ENCODE measurements around the gene STAU1. TPM values are rescaled to one million over a fixed set of nuclear protein-coding genes. Genes with fewer than 3 reads are reported as not detected.

STAU1 gene
- total RNA-seq, 2 donors from 2014 or later, result 90.2 to 95.5 TPM

DNA sequence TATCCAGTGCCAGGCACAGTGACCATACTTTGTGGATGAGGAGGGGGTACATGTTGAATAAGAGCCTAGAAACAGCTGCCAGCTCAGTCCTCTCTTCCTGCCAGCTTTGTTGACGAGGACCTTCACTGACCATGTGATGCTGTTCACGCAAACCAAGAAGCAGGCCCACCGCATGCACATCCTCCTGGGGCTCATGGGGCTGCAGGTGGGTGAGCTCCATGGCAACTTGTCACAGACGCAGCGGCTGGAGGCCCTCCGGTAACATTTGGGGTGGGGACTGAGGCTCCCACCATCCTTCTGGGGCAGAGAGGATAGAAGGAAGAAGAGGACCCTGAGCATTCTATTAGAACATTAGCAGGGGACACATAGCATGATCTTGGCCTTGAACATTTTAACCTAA lies 46.7 kb upstream of the STAU1 start:
- DNase-seq, result no peak
- TF ChIP-seq, protein P1, sequence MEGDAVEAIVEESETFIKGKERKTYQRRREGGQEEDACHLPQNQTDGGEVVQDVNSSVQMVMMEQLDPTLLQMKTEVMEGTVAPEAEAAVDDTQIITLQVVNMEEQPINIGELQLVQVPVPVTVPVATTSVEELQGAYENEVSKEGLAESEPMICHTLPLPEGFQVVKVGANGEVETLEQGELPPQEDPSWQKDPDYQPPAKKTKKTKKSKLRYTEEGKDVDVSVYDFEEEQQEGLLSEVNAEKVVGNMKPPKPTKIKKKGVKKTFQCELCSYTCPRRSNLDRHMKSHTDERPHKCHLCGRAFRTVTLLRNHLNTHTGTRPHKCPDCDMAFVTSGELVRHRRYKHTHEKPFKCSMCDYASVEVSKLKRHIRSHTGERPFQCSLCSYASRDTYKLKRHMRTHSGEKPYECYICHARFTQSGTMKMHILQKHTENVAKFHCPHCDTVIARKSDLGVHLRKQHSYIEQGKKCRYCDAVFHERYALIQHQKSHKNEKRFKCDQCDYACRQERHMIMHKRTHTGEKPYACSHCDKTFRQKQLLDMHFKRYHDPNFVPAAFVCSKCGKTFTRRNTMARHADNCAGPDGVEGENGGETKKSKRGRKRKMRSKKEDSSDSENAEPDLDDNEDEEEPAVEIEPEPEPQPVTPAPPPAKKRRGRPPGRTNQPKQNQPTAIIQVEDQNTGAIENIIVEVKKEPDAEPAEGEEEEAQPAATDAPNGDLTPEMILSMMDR (conservative IDR thresholded peaks at IDR 0.05), result no peak
- peaks cover 78% of the 10 kb centered on the region for H3K36me3 Mint-ChIP-seq (ENCODE audit: low read depth)
- Histone ChIP-seq H3K4me3 (ENCODE audit: low read length) (no peak overlapping the region), H3K9ac (ENCODE audit: extremely low read depth, low read length, poor library complexity, severe bottlenecking) (no peak overlapping the region), H3K27me3 (ENCODE audit: control insufficient read depth, insufficient read depth, low read length, poor library complexity, severe bottlenecking) (no peaks in the 10 kb centered on the region), H3K4me1 (ENCODE audit: control insufficient read depth, insufficient read depth, low read length) (no peaks in the 10 kb centered on the region), H3K27ac (ENCODE audit: low read depth, low read length) (no peak overlapping the region), H3K9me3 (ENCODE audit: control insufficient read depth, low read length) (no peaks in the 10 kb centered on the region), H3K36me3 (ENCODE audit: control insufficient read depth, insufficient read depth, low read length) (peaks cover 74% of the 10 kb centered on the region)
- H3K4me3 Mint-ChIP-seq, result no peak overlapping the region
- no peaks in the 10 kb centered on the region for H3K9me3 Mint-ChIP-seq
- no peak overlapping the region for H3K27ac Mint-ChIP-seq
- no peaks in the 10 kb centered on the region for H3K27me3 Mint-ChIP-seq (ENCODE audit: insufficient read depth)
- peaks cover 5% of the 10 kb centered on the region for H3K4me1 Mint-ChIP-seq
- WGBS, 2 experiments (ENCODE audit: insufficient coverage in 1 of 2, insufficient read length in 1 of 2), result 96 to 98% methylated on average over 3 to 6 of the region's 6 CpGs

DNA sequence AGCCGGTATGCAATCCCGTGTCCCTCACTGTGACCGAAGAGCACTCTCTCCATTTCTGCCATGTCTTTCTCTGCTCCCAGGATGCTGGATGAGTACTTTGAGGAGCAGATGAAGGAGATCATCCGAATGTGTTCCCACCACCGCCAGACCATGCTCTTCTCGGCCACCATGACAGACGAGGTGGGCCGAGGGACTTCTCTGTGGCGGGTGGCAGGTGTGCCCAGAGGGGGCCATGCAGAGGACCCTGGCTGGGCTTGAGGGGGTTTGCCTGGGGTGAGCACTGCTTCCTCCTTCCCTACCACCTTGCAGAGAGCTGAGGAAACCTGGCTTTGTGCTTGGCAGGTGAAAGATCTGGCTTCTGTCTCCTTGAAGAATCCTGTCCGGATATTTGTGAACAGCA lies 45.1 kb upstream of the STAU1 start:
- TF ChIP-seq, protein P1 (conservative IDR thresholded peaks at IDR 0.05), result no peak
- Histone ChIP-seq H3K9ac (ENCODE audit: extremely low read depth, low read length, poor library complexity, severe bottlenecking) (no peak overlapping the region), H3K27me3 (ENCODE audit: control insufficient read depth, insufficient read depth, low read length, poor library complexity, severe bottlenecking) (no peaks in the 10 kb centered on the region), H3K27ac (ENCODE audit: low read depth, low read length) (no peak overlapping the region), H3K36me3 (ENCODE audit: control insufficient read depth, insufficient read depth, low read length) (peaks cover 74% of the 10 kb centered on the region), H3K4me1 (ENCODE audit: control insufficient read depth, insufficient read depth, low read length) (no peaks in the 10 kb centered on the region), H3K4me3 (ENCODE audit: low read length) (no peak overlapping the region), H3K9me3 (ENCODE audit: control insufficient read depth, low read length) (no peaks in the 10 kb centered on the region)
- Mint-ChIP-seq H3K27ac (peak overlapping the region; percentile 42), H3K9me3 (no peaks in the 10 kb centered on the region), H3K4me3 (no peak overlapping the region), H3K36me3 (ENCODE audit: low read depth) (peaks cover 76% of the 10 kb centered on the region), H3K27me3 (ENCODE audit: insufficient read depth) (no peaks in the 10 kb centered on the region), H3K4me1 (peaks cover 5% of the 10 kb centered on the region)
- no peak for DNase-seq
- WGBS, 2 experiments (ENCODE audit: insufficient coverage in 1 of 2, insufficient read length in 1 of 2), result 97 to 100% methylated on average over 4 to 10 of the region's 10 CpGs

DNA sequence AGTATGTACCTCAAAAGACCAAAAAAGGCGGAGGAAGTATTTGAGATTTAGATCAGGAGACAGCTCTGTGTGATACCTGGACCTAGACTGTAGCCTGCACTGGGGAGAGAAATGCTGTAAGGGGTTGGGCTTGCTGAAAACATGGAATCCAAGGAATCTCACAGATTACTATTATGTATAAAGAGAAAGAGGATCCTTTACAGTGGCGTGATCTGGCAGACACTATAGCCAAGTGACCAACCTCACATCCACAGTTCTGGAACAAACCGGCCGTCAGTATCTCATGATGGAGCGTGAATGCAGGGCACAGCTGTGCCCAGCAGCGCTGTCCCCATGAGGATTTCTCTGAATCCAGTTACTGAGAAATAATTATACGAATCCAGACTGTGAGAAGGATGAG lies 43.3 kb upstream of the STAU1 start:
- no peak for DNase-seq
- Mint-ChIP-seq H3K27ac (no peak overlapping the region), H3K36me3 (ENCODE audit: low read depth) (peaks cover 77% of the 10 kb centered on the region), H3K9me3 (no peaks in the 10 kb centered on the region), H3K4me1 (no peaks in the 10 kb centered on the region), H3K4me3 (no peak overlapping the region), H3K27me3 (ENCODE audit: insufficient read depth) (no peaks in the 10 kb centered on the region)
- Histone ChIP-seq H3K36me3 (ENCODE audit: control insufficient read depth, insufficient read depth, low read length) (peaks cover 85% of the 10 kb centered on the region), H3K4me1 (ENCODE audit: control insufficient read depth, insufficient read depth, low read length) (no peaks in the 10 kb centered on the region), H3K9ac (ENCODE audit: extremely low read depth, low read length, poor library complexity, severe bottlenecking) (no peak overlapping the region), H3K27ac (ENCODE audit: low read depth, low read length) (no peak overlapping the region), H3K27me3 (ENCODE audit: control insufficient read depth, insufficient read depth, low read length, poor library complexity, severe bottlenecking) (no peaks in the 10 kb centered on the region), H3K9me3 (ENCODE audit: control insufficient read depth, low read length) (no peaks in the 10 kb centered on the region), H3K4me3 (ENCODE audit: low read length) (no peak overlapping the region)
- TF ChIP-seq, protein P1 (conservative IDR thresholded peaks at IDR 0.05), result no peak
- 68 to 85% methylated on average over 5 to 7 of the region's 7 CpGs for WGBS, 2 experiments (ENCODE audit: insufficient coverage in 1 of 2, insufficient read length in 1 of 2)

All from endodermal cell (in vitro differentiated cells).